ENCODE measurements around the gene CHMP4A. TPM values are rescaled to one million over a fixed set of nuclear protein-coding genes. Genes with fewer than 3 reads are reported as not detected.

CHMP4A gene
- total and polyA plus RNA-seq, 4 experiments from 2014 or later = 99.3 to 194 (median 133) TPM

DNA sequence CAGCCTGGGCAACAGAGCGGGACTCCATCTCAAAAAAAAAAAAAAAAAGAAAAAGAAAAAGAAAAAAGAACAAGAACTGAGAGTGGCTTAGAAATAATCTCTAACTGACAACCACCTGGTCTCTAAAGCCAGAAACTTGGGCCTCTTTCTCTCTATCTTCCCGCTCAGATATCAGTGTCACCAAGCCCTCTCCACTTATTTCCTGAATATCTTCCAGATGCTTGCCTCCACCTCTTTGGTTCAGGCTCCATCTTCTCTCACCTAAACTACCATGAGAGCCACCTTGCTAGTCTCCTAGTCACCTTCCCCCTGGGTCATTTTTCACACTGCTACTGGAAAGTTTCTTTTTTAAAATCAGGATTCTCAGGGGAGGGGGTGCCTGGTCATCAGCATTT is 16.2 kb downstream of the CHMP4A start:
- peaks cover 10% of the 10 kb centered on the region for H3K36me3 ChIP-seq (ENCODE audit: insufficient read depth, low read length)
- no peak overlapping the region for H3K27ac ChIP-seq (ENCODE audit: low read depth, low read length)
- ChIA-PET POLR2A (ENCODE audit: partially characterized antibody) (interaction anchor here (1.5 to 4.3 kb wide), 7 partner anchors 10 to 234 kb away, joined by 3 to 107 read pairs (median 19); partner anchors contain the start of genes CBLN3, CHMP4A, KHNYN and MDP1), CTCF (ENCODE audit: partially characterized antibody) (interaction anchor here (0.7 to 3.7 kb wide), 2 partner anchors 18 to 220 kb away, joined by 4 to 23 read pairs; partner anchors contain the start of genes CHMP4A and MDP1)
- no peak for DNase-seq
- H3K9me3 ChIP-seq (ENCODE audit: control insufficient read depth in 1 of 2, low read length in 2 of 2) = no peaks in the 10 kb centered on the region
- intact Hi-C loops (cut with micrococcal nuclease) = no loop called here
- peaks cover 0 to 5% (median 0%) of the 10 kb centered on the region in 8 donors for H3K9me3 Mint-ChIP-seq
- peaks cover 36 to 65% (median 47%) of the 10 kb centered on the region in 4 donors for H3K4me1 Mint-ChIP-seq
- no peak overlapping the region for H3K4me3 ChIP-seq (ENCODE audit: low read length in 2 of 2)
- peaks cover 26 to 40% of the 10 kb centered on the region in 2 donors for H3K36me3 Mint-ChIP-seq
- no peaks in the 10 kb centered on the region for H3K27me3 Mint-ChIP-seq
- peaks cover 37% of the 10 kb centered on the region for H3K4me1 ChIP-seq (ENCODE audit: insufficient read depth, low read length)
- H3K4me3 Mint-ChIP-seq = peak overlapping the region; percentile 59 to 98 (median 82)
- peak overlapping the region; percentile 66 to 97 (median 92) for H3K27ac Mint-ChIP-seq
- no peaks in the 10 kb centered on the region for H3K27me3 ChIP-seq (ENCODE audit: insufficient read depth, low read length)

DNA sequence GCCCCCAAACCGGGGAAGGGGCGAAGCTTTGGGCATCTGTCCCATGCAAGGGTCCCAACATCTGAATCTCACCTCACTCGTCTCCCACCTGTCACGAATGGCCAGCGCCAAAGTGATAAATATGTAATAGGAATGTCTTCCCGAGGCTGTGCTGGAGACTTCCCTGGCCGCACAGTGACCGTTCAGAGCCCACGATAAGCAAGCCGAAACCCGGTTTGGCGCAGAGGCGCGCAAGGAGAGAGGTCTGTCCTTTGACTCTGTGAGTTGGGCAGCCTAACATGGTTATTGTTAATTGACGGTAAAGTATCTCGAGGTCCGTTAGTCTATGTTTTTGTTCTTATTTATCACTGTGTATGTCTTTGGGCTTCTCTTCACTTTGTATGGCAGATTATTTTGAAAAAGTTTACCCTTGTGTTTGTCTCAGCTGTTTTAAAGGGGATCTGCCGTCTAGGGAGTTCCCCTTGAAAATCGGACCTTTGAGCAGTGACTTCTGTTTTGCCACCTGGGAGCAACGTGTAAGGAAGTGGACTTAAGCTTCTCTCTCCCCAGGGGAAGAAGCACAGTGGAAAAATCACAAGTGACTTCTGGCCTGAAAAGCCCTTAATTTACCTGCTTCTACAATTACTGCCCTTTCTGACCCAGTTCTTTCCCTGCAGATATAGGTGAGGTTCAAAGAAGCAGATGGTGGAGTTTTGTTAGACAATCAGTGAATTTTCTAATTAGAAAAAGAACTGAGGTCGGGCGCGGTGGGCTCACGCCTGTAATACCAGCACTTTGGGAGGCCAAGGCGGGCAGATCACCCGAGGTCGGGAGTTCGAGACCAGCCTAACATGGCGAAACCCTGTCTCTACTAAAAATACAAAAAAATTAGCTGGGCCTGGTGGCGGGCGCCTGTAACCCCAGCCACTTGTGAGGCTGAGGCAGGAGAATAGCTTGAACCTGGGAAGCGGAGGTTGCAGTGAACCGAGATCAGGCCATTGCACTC is 16.9 kb downstream of the CHMP4A start:
- Mint-ChIP-seq H3K27me3 (no peaks in the 10 kb centered on the region), H3K36me3 (peaks cover 21 to 41% of the 10 kb centered on the region in 2 donors), H3K4me3 (peak overlapping the region; percentile 93 to 98 (median 94)), H3K9me3 (peaks cover 0 to 3% (median 0%) of the 10 kb centered on the region in 8 donors), H3K27ac (peak overlapping the region; percentile 92 to 99 (median 98)), H3K4me1 (peaks cover 32 to 65% (median 49%) of the 10 kb centered on the region in 4 donors)
- peak overlapping the region; percentile 98 for H3K27ac ChIP-seq (ENCODE audit: low read depth, low read length)
- no peaks in the 10 kb centered on the region for H3K27me3 ChIP-seq (ENCODE audit: insufficient read depth, low read length)
- H3K36me3 ChIP-seq (ENCODE audit: insufficient read depth, low read length) = peaks cover 15% of the 10 kb centered on the region
- peaks cover 37% of the 10 kb centered on the region for H3K4me1 ChIP-seq (ENCODE audit: insufficient read depth, low read length)
- no peak for DNase-seq
- CTCF ChIA-PET (ENCODE audit: partially characterized antibody) = interaction anchor here (0.7 to 3.7 kb wide), 9 partner anchors 13 to 219 kb away, joined by 3 to 23 read pairs (median 5); partner anchors contain the start of genes CHMP4A, CIDEB, IRF9 and MDP1
- H3K4me3 ChIP-seq (ENCODE audit: low read length in 2 of 2) = peak overlapping the region; percentile 87 to 90
- H3K9me3 ChIP-seq (ENCODE audit: control insufficient read depth in 1 of 2, low read length in 2 of 2) = no peaks in the 10 kb centered on the region
- POLR2A ChIA-PET (ENCODE audit: partially characterized antibody) = interaction anchor here (0.6 to 4.3 kb wide), 36 partner anchors 10 to 1626 kb away, joined by 3 to 107 read pairs (median 6); partner anchors contain the start of genes CBLN3, CHMP4A, DCAF11 and DHRS1
- intact Hi-C loops (cut with micrococcal nuclease) = no loop called here

DNA sequence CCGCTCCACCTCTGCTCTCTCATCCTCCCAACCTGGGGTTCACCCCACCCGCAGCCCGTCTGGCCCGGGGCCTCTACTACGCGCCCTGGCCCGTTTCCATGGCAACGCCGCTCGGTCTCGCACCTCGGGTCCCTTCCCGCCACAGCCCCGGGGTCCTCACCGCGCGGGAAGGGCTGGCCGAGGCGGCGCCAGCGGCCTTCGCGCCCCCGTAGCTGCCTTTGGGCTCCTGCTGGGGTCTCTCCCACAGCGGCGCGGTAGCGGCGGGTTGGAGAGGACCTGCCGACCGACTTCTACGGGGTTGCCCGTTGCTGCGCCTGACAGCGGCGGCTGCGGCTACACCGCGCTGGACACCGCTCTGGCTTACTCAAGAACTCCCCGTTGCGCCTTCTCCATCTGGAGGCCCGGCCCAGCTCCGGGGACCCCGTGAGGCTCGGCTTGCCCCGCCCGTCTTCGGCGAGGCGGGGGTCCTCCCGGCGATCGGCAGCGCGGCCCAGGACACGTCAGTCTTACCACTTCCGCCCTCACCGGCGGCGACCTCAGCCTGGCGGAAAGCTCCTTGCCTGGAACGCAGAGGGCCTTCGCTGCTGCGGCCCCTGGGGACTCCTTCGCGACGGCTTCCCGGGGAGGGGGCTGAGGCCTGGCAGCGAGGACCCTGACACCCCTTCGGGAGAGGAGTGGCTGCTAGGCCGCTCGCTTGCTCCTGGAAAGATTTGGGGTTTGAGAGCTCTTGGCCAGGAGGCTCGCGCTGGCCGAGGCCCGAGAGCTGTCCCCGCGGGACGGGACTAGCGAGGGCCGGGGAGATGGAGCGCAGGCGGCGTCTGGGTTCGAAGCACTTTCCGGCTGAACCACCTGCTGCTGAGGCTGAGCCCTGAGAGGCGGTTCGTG is 17.9 kb downstream of the CHMP4A start, which contains the start of gene TM9SF1:
Gene TM9SF1 (minus strand): TSS at position 256 of the 885 bp plus-strand sequence. CDS start 422 bp downstream, outside the sequence.
- peaks cover 0 to 2% (median 0%) of the 10 kb centered on the region in 8 donors for H3K9me3 Mint-ChIP-seq
- H3K27me3 Mint-ChIP-seq = no peaks in the 10 kb centered on the region
- intact Hi-C loops (cut with micrococcal nuclease) = loop anchor here (1.0 to 2.0 kb wide), 4 partner anchors 18 to 75 kb away; partner anchors contain the start of genes CHMP4A, GMPR2, IRF9 and NEDD8
- Histone ChIP-seq H3K4me3 (ENCODE audit: low read length in 2 of 2) (peak within 1 kb of the TSS; percentile 87 to 90), H3K36me3 (ENCODE audit: insufficient read depth, low read length) (peaks cover 15% of the 10 kb centered on the region), H3K27me3 (ENCODE audit: insufficient read depth, low read length) (no peaks in the 10 kb centered on the region), H3K9me3 (ENCODE audit: control insufficient read depth in 1 of 2, low read length in 2 of 2) (no peaks in the 10 kb centered on the region), H3K4me1 (ENCODE audit: insufficient read depth, low read length) (peaks cover 37% of the 10 kb centered on the region), H3K27ac (ENCODE audit: low read depth, low read length) (peak within 1 kb of the TSS; percentile 98)
- peaks cover 31 to 65% (median 48%) of the 10 kb centered on the region in 4 donors for H3K4me1 Mint-ChIP-seq
- peak within 1 kb of the TSS; percentile 93 to 98 (median 94) for H3K4me3 Mint-ChIP-seq
- ChIA-PET CTCF (ENCODE audit: partially characterized antibody) (interaction anchor here (0.7 to 3.7 kb wide), 10 partner anchors 14 to 247 kb away, joined by 3 to 23 read pairs (median 5); partner anchors contain the start of genes CHMP4A, CIDEB, IRF9 and MDP1), POLR2A (ENCODE audit: partially characterized antibody) (interaction anchor here (0.6 to 4.3 kb wide), 40 partner anchors 9 to 1625 kb away, joined by 3 to 107 read pairs (median 5); partner anchors contain the start of genes CBLN3, CHMP4A, DCAF11 and DHRS1)
- H3K36me3 Mint-ChIP-seq = peaks cover 19 to 42% of the 10 kb centered on the region in 2 donors
- DNase-seq = peak; percentile 89 to 92 (median 92)
- H3K27ac Mint-ChIP-seq = peak within 1 kb of the TSS; percentile 92 to 99 (median 98)

DNA sequence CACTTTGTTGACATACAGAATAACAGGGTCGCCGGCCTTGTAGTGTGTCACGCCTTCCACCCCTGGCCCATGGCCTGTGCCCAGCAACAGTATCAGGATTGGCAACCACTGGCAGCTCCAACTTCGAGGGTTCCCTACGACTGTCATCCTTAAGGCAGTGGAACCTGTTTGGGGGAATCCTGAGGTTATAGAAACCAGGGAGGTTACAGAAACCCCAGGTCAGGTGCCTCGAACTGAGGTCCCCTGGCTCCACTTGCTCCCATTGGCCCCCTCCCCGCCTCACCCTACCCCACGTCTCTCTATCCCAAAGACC is 18.5 kb downstream of the CHMP4A start:
- Histone ChIP-seq H3K27ac (ENCODE audit: low read depth, low read length) (peak overlapping the region; percentile 98), H3K27me3 (ENCODE audit: insufficient read depth, low read length) (no peaks in the 10 kb centered on the region), H3K4me1 (ENCODE audit: insufficient read depth, low read length) (peaks cover 37% of the 10 kb centered on the region), H3K36me3 (ENCODE audit: insufficient read depth, low read length) (peaks cover 15% of the 10 kb centered on the region), H3K4me3 (ENCODE audit: low read length in 2 of 2) (peak overlapping the region; percentile 87 to 90), H3K9me3 (ENCODE audit: control insufficient read depth in 1 of 2, low read length in 2 of 2) (no peaks in the 10 kb centered on the region)
- H3K36me3 Mint-ChIP-seq = peaks cover 19 to 44% of the 10 kb centered on the region in 2 donors
- CTCF ChIA-PET (ENCODE audit: partially characterized antibody) = interaction anchor here (0.9 to 3.7 kb wide), 6 partner anchors 15 to 103 kb away, joined by 3 to 23 read pairs (median 8); partner anchors contain the start of genes CHMP4A, IRF9, MDP1 and TINF2
- H3K27me3 Mint-ChIP-seq = no peaks in the 10 kb centered on the region
- peaks cover 0 to 2% (median 0%) of the 10 kb centered on the region in 8 donors for H3K9me3 Mint-ChIP-seq
- intact Hi-C loops (cut with micrococcal nuclease) = loop anchor here (1.0 to 2.0 kb wide), 4 partner anchors 18 to 76 kb away; partner anchors contain the start of genes CHMP4A, GMPR2, IRF9 and NEDD8
- H3K4me3 Mint-ChIP-seq = peak overlapping the region; percentile 93 to 98 (median 94)
- DNase-seq = no peak
- POLR2A ChIA-PET (ENCODE audit: partially characterized antibody) = interaction anchor here (0.7 to 4.3 kb wide), 28 partner anchors 8 to 248 kb away, joined by 3 to 107 read pairs (median 11); partner anchors contain the start of genes CBLN3, CHMP4A, DCAF11 and EMC9
- H3K27ac Mint-ChIP-seq = peak overlapping the region; percentile 92 to 99 (median 97)
- peaks cover 32 to 67% (median 53%) of the 10 kb centered on the region in 4 donors for H3K4me1 Mint-ChIP-seq

DNA sequence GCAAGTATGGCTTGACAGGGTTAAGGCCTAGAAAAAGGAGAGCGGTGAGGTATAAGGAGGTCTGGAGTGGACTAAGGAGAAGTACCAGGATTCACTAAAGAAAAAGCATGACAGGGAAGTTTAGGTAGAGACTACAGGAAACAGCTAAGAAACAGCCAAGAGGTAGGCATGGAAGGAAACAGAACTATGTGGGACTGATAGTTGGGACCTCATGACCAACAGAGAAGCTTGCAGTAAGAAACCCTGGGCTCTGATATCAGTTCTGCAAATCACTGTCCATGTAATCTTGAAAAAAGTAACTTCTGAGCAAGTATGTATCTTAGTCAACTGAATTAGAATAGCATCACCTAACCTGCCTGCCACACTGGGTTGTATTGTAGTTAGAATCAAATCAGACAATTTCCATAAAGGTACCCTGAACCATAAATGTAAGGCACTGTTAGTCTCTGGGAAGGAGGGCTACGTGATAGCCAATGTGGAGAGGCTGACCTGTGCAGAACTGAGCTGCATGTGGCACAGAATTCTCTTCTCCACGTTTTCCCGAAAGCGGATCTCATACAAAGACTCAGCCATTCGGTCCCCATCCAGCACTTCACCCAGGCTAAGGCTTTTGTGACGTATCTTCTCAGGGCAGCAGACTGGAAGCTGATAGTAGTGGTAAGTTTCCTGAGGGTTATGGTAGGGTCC is 19.0 kb downstream of the CHMP4A start:
- ChIA-PET CTCF (ENCODE audit: partially characterized antibody) (interaction anchor here (1.0 to 3.7 kb wide), 6 partner anchors 21 to 103 kb away, joined by 3 to 23 read pairs (median 8); partner anchors contain the start of genes CHMP4A, EMC9, IRF9 and MDP1), POLR2A (ENCODE audit: partially characterized antibody) (interaction anchor here (1.3 to 4.3 kb wide), 18 partner anchors 18 to 248 kb away, joined by 3 to 107 read pairs (median 18); partner anchors contain the start of genes CBLN3, CHMP4A, DCAF11 and EMC9)
- intact Hi-C loops (cut with micrococcal nuclease) = loop anchor here (2.0 kb wide), 1 partner anchor 76 kb away; the partner anchor contains the start of gene RABGGTA
- H3K27ac Mint-ChIP-seq = peak overlapping the region; percentile 92 to 99 (median 97)
- H3K27ac ChIP-seq (ENCODE audit: low read depth, low read length) = peak overlapping the region; percentile 98
- H3K4me1 ChIP-seq (ENCODE audit: insufficient read depth, low read length) = peaks cover 39% of the 10 kb centered on the region
- no peaks in the 10 kb centered on the region for H3K27me3 ChIP-seq (ENCODE audit: insufficient read depth, low read length)
- no peak for DNase-seq
- peak overlapping the region; percentile 87 to 90 for H3K4me3 ChIP-seq (ENCODE audit: low read length in 2 of 2)
- H3K36me3 ChIP-seq (ENCODE audit: insufficient read depth, low read length) = peaks cover 15% of the 10 kb centered on the region
- H3K9me3 ChIP-seq (ENCODE audit: control insufficient read depth in 1 of 2, low read length in 2 of 2) = no peaks in the 10 kb centered on the region
- peaks cover 20 to 44% of the 10 kb centered on the region in 2 donors for H3K36me3 Mint-ChIP-seq
- H3K4me3 Mint-ChIP-seq = peak overlapping the region; percentile 93 to 98 (median 94)
- H3K27me3 Mint-ChIP-seq = no peaks in the 10 kb centered on the region
- peaks cover 0 to 2% (median 0%) of the 10 kb centered on the region in 8 donors for H3K9me3 Mint-ChIP-seq
- H3K4me1 Mint-ChIP-seq = peaks cover 34 to 67% (median 54%) of the 10 kb centered on the region in 4 donors

Measured in CD4-positive, alpha-beta memory T cell (primary cell).